ENCODE measurements around the gene SLC35A3. TPM values are rescaled to one million over a fixed set of nuclear protein-coding genes. Genes with fewer than 3 reads are reported as not detected.
"Not testable (repeated sequence)": the region's sequence is repeated elsewhere in the genome, so short reads cannot be mapped to it uniquely, and the experiment has no call there.

The SLC35A3 gene
- polyA plus RNA-seq, 1 experiment, result 12.6 TPM

DNA sequence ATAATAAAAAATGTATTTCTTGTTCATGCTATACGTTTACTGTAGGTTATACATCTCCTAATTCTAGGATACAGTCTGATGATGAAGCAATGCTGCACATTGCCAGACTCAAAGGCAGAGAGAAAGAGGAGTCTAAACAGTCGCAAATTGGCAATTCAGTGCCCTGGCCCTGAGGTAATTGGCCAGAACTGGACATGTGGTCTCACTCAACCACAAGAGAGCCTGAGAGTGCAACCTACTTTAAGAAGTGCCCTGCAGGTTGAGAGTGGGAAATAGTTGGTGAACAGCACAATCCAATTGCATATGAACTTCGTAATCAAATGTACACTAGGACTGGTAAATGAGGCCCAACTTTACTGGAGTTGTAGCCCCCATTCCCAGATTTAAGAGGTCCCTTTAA, 5.0 kb upstream of the SLC35A3 start:
- H3K4me3 ChIP-seq (ENCODE audit: low read depth, low read length), result no peak overlapping the region
- H3K27me3 ChIP-seq (ENCODE audit: control insufficient read depth, insufficient read depth, low read length), result no peaks in the 10 kb centered on the region
- no peaks in the 10 kb centered on the region; the same call in 1 of the 2 replicates for H3K9me3 ChIP-seq (ENCODE audit: control insufficient read depth, insufficient read depth, low read length)
- no peak for DNase-seq (ENCODE audit: low read depth, low spot score)
- CTCF ChIA-PET, result no interaction called here
- no peak overlapping the region for H3K27ac ChIP-seq (ENCODE audit: low read depth, low read length)
- POLR2A ChIA-PET, result no interaction called here
- TF ChIP-seq, protein P1, sequence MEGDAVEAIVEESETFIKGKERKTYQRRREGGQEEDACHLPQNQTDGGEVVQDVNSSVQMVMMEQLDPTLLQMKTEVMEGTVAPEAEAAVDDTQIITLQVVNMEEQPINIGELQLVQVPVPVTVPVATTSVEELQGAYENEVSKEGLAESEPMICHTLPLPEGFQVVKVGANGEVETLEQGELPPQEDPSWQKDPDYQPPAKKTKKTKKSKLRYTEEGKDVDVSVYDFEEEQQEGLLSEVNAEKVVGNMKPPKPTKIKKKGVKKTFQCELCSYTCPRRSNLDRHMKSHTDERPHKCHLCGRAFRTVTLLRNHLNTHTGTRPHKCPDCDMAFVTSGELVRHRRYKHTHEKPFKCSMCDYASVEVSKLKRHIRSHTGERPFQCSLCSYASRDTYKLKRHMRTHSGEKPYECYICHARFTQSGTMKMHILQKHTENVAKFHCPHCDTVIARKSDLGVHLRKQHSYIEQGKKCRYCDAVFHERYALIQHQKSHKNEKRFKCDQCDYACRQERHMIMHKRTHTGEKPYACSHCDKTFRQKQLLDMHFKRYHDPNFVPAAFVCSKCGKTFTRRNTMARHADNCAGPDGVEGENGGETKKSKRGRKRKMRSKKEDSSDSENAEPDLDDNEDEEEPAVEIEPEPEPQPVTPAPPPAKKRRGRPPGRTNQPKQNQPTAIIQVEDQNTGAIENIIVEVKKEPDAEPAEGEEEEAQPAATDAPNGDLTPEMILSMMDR (IDR thresholded peaks at IDR 0.05; ENCODE audit: low read depth, low read length), result no peak

DNA sequence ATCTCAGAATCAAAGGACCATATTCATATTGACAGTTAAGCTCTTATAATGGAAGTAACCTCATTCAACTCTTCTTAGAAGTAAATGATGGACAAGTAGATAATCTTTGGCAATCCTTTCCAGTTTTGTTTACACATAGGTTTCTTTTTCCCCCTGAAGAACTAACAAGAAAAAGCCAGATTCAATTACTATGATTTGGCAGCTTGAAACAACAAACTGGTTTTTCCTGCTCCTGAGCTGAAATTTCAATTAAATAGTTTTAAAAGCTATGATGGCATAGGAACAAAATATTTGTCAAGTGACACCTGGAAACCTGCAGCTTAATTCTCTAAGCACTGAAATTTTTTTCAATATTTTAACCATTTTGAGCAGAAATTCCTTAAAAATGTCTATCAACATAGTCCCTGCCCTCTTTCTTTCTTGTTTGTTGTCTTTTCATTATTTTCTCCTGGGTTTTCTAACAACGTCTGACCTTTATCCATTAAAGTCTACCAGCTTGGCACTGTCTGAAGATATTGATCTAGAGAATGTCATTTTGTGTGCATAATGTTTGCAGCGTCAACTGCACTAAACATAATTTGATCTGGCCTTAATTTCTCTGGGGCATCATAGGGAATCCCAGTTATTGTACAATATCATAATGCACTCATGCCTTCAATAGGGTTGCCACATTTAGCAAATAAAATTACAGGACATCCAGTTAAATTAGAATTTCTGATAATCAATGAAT, 4.0 kb upstream of the SLC35A3 start:
- no peak overlapping the region for H3K27ac ChIP-seq (ENCODE audit: low read depth, low read length)
- no peak for DNase-seq (ENCODE audit: low read depth, low spot score)
- TF ChIP-seq, protein P1 (IDR thresholded peaks at IDR 0.05; ENCODE audit: low read depth, low read length), result no peak
- H3K9me3 ChIP-seq (ENCODE audit: control insufficient read depth, insufficient read depth, low read length), result no peaks in the 10 kb centered on the region; the same call in 1 of the 2 replicates
- no peaks in the 10 kb centered on the region for H3K27me3 ChIP-seq (ENCODE audit: control insufficient read depth, insufficient read depth, low read length)
- no peak overlapping the region for H3K4me3 ChIP-seq (ENCODE audit: low read depth, low read length)
- ChIA-PET CTCF (no interaction called here), POLR2A (no interaction called here)

DNA sequence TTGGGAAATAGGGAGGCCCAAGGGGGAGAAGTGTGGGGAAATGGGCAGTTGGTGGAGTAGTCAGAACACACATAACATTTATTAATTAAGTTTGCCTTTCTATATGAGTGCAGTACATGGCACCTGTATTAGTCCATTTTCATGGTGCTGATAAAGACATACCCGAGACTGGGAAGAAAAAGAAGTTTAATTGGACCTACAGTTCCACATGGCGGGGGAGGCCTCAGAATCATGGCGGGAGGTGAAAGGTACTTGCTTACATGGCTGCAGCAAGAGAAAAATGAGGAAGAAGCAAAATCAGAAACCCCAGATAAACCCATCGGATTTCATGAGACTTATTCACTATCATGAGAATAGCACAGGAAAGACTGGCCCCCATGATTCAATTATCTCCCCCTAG, 1.6 kb upstream of the SLC35A3 start:
- H3K9me3 ChIP-seq (ENCODE audit: control insufficient read depth, insufficient read depth, low read length), result no peaks in the 10 kb centered on the region; the same call in 1 of the 2 replicates

DNA sequence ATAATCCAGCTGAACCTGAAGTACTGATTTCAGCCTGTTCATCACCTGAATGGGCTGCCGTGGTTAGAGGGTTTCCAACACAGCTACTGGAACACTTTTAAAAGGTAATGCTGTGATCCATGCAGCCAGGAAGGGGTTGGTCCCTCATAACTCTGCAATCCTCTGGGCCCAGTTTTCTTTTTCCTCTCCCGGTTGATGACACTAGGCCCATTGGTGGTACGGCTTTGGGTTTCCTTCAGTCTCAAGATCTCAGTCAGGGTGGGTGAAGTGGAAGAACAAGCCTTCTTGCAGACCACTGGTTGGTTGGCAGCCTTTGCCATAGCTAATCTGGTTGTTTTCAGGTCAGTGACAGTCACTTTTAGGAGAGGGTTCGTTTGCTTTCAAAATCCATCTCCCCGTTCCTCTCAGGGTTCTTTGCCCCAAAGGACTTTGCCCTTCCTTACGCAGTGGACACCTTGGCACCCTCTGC, 502 bp upstream of the SLC35A3 start:
- POLR2A ChIA-PET, result interaction anchor here (1.0 to 1.1 kb wide), 2 partner anchors 69 to 280 kb away, joined by 4 to 7 read pairs; partner anchors contain the start of gene DBT
- H3K27ac ChIP-seq (ENCODE audit: low read depth, low read length), result no peak overlapping the region
- CTCF ChIA-PET, result interaction anchor here (0.8 kb wide), 1 partner anchor 74 kb away, joined by 3 read pairs; no protein-coding TSS in a partner anchor
- no peaks in the 10 kb centered on the region for H3K27me3 ChIP-seq (ENCODE audit: control insufficient read depth, insufficient read depth, low read length)
- no peaks in the 10 kb centered on the region; the same call in 1 of the 2 replicates for H3K9me3 ChIP-seq (ENCODE audit: control insufficient read depth, insufficient read depth, low read length)
- peak overlapping the region; percentile 96 for H3K4me3 ChIP-seq (ENCODE audit: low read depth, low read length)
- TF ChIP-seq, protein P1 (IDR thresholded peaks at IDR 0.05; ENCODE audit: low read depth, low read length), result no peak
- no peak for DNase-seq (ENCODE audit: low read depth, low spot score)

More for the DNA sequence above, 1.6 kb upstream of the SLC35A3 start:
- H3K4me3 ChIP-seq (ENCODE audit: low read depth, low read length), result no peak overlapping the region
- DNase-seq (ENCODE audit: low read depth, low spot score), result no peak
- TF ChIP-seq, protein P1 (IDR thresholded peaks at IDR 0.05; ENCODE audit: low read depth, low read length), result no peak
- POLR2A ChIA-PET, result no interaction called here
- CTCF ChIA-PET, result no interaction called here
- H3K27ac ChIP-seq (ENCODE audit: low read depth, low read length), result no peak overlapping the region
- no peaks in the 10 kb centered on the region for H3K27me3 ChIP-seq (ENCODE audit: control insufficient read depth, insufficient read depth, low read length)

DNA sequence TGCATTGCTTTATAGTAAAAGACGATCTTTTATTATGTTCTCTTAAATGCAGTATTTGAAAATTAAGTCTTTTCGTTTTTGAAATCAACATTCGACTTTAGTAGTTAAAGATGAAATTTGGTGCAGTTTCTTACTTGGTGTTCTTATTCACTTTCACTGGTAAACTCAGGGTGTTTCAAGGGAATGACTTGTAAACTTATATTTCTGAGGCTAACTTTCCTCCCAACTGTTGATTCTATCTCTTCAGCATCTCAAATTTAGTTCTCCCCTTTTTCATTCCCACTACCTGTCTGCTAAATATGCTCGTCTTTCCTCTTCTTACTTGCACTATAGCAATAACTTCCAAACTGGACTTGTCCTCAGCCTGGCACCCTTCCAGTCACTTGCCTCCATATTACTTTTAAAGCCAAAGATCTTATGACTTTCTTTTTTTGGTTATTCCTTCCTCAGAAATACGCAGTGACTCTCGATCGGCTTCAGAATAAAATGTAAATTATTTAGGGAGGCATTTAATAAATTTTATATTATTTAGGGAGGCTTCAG, 988 bp downstream of the SLC35A3 start:
- peak overlapping the region; percentile 96 for H3K4me3 ChIP-seq (ENCODE audit: low read depth, low read length)
- no peaks in the 10 kb centered on the region for H3K27me3 ChIP-seq (ENCODE audit: control insufficient read depth, insufficient read depth, low read length)
- H3K9me3 ChIP-seq (ENCODE audit: control insufficient read depth, insufficient read depth, low read length), result no peaks in the 10 kb centered on the region; the same call in 1 of the 2 replicates
- CTCF ChIA-PET, result no interaction called here
- TF ChIP-seq, protein P1 (IDR thresholded peaks at IDR 0.05; ENCODE audit: low read depth, low read length), result no peak
- H3K27ac ChIP-seq (ENCODE audit: low read depth, low read length), result no peak overlapping the region
- no peak for DNase-seq (ENCODE audit: low read depth, low spot score)
- POLR2A ChIA-PET, result interaction anchor here (1.0 to 1.3 kb wide), 4 partner anchors 7 to 67 kb away, joined by 3 to 7 read pairs (median 4); a partner anchor contains a TSS

DNA sequence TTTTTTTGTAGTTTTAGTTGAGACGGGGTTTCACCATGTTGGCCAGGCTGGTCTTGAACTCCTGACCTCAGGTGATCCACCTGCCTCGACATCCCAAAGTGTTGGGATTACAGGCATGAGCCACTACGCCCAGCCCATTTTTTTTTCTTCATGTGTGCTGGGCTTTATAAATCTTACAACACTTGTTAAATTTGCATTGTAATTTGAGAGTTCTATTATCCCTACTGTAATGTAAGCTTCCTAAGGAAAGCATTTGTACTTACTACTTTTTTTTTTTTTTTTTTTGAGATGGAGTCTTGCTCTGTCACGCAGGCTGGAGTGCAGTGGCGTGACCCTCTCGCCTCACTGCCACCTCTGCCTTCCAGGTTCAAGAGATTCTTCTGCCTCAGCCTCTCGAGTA, 2.3 kb downstream of the SLC35A3 start:
- H3K4me3 ChIP-seq (ENCODE audit: low read depth, low read length); H3K27ac ChIP-seq (ENCODE audit: low read depth, low read length); H3K27me3 ChIP-seq (ENCODE audit: control insufficient read depth, insufficient read depth, low read length); H3K9me3 ChIP-seq (ENCODE audit: control insufficient read depth, insufficient read depth, low read length); POLR2A ChIA-PET; CTCF ChIA-PET; DNase-seq (ENCODE audit: low read depth, low spot score): not testable (repeated sequence)
